Stimulated activated CD4-positive, alpha-beta T cell treated with anti-CD3 and anti-CD28 coated beads, Interleukin-2, amount 100 ng/mL, for 24 hours (primary cell): Measurements from ENCODE around the gene CSF2RB.

ENCODE experiments used
- DNase-seq, 2 donors: peaks; one replicate each; pipeline ENCODE4 v3.0.0-alpha.2; 2020

CSF2RB gene

GRCh38 chr22:36938886-36939285 is 25.5 kb downstream of the CSF2RB start:
- DNase-seq: no peak

DNA sequence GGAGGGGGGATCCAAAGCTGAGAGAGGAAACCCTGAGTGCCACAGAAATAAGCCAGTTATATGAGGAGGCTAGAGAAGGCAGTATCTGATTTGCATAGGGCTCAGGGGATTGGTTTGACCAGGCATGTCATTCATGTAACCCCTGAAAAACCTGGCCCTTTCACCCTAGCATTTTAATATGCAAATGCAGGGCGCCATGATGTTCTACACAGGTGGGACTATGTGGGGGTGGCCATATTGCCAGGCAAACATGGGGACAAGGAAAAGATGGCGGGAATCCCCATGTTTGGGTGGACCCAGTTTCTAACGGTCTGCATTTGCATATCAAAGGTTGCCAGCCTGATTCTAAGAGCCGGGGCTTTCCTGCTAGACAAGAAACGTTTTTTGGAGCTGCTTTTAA is 27.2 kb downstream of the CSF2RB start:
- no peak for DNase-seq

DNA sequence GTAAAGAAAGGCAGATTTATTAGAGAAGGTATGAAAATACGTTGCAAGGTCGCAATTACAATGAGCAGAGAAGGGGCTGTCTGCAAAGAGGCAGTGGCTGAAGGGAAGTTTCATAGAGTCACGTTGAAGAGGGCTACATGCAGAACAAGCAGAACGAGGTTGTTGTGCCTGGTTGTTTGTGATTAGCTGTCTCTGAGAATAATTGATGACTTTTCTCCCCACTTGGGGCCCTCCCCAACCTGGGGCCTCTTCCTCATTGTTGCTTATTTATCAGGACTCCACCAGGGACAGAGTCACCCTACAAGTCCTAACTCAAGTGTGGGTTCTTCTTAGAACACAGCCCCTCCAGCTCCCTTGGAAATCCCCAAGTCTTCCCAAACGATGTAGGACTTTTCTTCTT is 29.1 kb downstream of the CSF2RB start:
- DNase-seq: no peak

DNA sequence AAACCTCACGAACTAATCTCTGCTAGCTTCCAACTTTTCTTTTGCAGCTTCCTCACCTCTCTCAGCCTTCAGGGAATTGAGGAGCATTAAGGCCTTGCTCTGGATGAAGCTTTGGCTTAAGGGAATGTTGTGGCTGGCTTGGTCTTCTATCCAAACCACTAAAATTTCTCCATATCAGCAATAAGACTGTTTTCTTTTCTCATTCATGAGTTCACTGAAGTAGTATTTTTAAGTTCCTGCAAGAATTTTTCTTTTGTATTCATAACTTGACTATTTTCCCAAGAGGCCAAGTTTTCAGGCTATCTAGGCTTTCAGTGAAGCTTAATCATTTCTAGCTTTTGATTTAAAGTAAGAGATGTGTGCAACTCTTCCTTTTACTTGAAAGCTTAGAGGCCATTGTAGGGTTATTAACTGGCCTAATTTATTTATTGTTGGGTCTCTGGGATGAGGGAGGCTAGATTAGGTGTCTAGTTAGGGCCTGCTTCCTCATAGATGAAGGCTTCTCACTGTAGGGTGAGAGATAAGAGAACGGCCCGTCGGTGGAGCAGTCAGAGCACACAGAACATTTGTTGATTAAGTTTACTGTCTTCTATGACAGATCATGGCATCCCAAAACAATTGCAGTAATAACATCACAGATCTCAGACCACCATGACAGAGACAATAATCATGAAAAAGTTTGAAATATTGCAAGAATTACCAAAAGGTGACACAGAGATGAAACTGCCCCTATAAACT is 33.2 kb downstream of the CSF2RB start:
- no peak for DNase-seq

DNA sequence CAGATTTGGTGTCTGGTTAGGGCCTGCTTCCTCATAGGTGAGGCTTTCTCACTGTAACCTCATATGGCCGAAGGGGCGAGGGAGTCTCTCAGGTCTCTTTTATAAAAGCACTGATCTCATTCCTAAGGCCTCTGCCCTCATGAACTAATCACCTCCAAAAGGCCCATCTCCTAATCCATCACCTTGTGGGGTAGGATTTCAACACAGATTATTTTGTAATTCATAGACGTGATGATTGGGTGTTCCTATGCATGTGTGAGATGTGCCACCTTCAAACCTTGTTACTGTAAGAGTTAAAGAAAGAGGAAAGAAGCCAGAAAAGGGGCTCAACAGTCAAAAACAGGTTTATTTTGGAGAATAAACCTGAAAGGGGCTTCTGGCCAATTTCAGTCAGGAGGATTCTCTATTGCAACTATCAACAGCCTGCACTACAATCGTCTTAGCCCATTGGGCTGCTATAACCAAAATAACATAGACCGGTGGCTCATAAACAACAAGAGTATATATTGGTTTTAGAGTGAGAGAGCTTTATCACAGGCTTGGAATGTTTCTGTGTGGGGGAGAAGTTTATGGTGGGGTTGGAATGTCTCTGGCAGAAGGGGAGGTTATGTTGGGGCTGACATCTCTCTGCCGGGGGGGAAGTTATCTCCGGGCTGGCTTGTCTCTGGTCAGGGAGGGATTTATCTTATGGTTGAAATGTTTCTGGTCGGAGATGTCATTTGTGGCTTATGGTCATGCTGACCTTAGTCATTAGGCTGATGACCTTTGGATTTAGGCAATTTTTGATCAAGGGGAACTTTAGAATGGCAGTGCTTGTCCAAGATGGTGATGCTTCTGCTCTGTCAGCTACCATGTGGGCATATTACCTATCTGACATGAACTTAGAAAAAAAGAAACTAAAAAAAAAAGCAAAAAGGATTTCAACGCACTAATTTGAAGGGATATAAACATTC is 35.1 kb downstream of the CSF2RB start:
- no peak for DNase-seq

GRCh38 chr22:36950797-36951590 is 37.6 kb downstream of the CSF2RB start:
- DNase-seq: no peak

GRCh38 chr22:36951746-36952145 is 38.3 kb downstream of the CSF2RB start:
- DNase-seq: no peak

GRCh38 chr22:36953239-36954080 is 40.0 kb downstream of the CSF2RB start:
- no peak for DNase-seq

DNA sequence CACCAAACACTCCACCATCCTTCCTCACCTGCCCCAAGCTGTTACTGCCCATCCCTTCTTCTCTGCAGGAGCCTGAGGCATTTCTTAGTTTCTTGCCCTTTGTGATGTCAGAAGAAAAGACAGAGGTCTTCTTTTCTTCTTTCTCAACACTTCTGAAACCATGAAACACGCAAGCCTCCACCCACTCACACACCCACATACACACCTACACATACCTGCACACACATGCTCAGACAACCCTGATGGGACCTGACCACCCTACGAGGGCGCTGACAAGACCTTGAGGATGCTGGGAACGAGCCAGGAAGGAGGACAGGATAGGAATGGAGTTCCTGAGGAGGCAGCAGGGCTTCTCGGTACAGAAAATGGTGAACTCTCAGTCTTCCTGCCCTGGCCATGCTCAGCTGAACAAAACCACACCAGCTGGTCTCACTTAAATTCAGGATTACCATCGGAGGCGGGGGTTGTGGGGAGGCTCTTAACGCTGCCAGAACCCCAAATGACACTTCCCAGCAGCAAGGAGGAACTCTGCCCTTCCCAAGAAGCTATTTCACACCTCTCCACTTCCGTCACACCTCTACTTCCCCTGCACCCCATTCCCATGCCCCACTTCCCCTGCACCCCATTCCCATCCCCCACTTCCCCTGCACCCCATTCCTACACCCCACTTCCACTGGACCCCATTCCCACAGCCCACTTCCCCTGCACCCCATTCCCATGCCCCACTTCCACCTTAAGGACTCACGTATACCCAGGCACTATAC is 41.0 kb downstream of the CSF2RB start:
- no peak for DNase-seq

- DNase-seq: no peak
These were observed 42.3 kb downstream of the CSF2RB start for GRCh38 chr22:36955691-36956090.

DNA sequence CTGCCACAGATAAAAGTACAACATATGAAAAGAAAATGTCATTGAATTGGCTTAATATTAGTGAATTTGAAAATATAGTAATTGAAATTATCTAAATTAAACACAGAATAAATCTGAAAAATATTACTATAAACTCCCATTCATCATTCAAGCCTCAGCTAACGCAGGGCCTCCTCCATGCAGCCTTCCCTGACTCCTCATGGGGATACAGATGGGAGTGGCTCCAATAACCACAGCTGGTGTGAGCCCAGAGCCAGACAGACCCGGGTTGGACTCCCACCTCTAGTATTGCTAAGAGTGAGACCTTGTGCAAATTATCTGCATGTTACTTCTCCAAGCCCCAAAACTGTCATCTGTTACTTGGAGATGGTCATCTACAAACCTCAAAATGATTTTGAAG is 44.9 kb downstream of the CSF2RB start:
- DNase-seq: no peak

- no peak for DNase-seq
These were observed 48.2 kb downstream of the CSF2RB start for GRCh38 chr22:36961626-36962025.

GRCh38 chr22:36963302-36963701 is 49.9 kb downstream of the CSF2RB start:
- no peak for DNase-seq

DNA sequence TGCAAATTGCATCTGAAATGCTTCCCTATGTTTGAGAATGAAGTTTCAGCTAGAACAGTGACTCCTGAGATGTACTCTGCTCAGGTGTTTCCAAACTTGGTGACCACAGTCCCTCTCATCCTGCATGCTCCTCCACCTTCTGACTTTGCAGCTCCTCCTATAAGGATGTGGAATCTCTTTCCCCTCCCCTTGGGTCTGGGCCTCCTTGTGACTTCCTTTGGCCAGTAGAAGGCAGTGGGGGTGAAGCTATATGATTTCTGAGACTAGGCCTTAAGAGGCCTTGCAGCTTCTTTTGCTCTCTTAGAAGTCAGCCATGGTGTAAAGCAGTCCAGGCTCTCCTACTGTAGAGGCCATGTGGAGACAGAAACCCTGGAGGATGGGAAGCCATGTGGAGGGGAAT is 50.7 kb downstream of the CSF2RB start:
- DNase-seq: no peak

DNA sequence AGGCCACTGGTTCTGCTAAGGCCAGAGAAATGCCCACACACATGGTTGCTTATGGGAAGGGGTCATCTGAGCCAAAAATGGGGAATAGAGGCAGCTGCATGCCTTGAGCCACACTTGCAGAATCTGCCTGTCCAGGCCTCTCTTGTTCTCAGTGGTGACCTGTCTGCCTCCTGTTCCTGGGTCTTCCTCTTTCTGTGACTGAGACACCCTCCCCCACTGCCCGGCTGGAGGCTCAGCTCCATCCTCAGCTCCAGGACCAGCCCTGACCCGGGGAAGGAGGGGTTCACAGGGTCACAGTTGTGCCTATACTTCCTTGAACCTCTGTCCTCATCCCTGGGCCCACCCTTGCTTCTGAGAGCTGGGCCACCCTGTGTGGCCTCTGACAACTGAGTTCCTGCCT is 52.3 kb downstream of the CSF2RB start:
- DNase-seq: no peak

DNA sequence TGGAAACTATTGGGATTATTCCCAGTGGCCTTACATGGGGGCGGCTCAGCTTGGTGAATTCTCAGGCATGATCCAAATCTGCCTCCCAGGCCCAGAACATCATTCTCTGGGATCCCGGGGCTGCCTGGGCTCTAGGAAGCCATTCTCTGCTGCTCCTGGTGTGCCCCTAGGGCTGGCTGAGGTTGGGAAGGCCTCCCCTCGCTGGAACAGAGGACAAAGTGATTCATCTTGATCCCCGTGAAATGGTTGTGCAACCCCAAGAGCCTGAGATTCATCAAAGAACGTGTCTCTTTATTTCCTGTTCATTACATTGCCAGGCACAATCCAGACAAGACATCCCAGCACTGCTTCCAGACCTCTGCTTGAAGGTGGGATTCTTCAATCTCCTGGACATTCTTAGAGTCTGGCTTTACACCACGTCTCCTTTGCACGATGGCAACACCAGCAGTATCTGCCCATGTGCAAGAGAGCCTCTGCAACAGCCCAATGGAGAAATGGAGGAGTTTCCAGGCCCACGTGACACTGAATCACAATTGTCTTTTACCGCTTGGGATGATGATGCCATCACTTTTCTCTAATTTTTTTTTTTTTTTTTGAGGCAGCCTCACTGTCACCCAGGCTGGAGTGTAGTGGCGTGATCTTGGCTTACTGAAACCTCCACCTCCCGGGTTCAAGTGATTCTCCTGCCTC is 53.6 kb downstream of the CSF2RB start:
- no peak for DNase-seq

DNA sequence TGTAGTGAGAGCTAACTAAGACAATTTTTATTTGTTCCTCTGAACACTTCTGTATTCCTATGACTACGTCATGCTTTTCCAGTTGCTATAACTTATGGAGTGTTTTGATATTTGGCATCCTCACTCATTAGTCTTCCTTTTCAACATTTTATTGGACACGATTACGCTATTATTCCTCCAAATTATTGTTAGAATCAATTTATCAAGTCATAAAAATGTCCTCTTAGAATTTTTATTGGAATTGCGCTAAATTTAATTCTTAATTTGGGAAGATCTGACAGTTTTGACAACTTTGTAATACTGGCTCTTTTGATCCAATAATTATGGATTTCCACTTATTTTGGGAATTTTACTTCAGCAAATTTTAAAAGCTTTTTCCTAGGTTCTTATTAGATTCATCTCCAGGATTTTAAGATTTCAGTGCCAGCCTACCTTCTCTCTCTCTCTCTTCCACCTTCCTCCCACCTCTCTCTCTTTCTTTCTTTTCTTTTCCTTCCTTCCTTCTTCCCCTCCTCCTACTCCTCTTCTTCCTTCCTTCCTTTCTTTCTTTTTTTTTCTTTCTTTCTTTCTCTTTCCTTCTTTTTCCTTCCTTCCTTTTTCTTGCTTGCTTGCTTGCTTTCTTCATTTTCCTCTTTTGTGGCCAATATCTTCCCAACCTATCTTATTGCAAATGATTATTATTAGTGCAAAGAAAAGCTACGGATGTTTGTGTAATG is 55.0 kb downstream of the CSF2RB start:
- no peak for DNase-seq

DNA sequence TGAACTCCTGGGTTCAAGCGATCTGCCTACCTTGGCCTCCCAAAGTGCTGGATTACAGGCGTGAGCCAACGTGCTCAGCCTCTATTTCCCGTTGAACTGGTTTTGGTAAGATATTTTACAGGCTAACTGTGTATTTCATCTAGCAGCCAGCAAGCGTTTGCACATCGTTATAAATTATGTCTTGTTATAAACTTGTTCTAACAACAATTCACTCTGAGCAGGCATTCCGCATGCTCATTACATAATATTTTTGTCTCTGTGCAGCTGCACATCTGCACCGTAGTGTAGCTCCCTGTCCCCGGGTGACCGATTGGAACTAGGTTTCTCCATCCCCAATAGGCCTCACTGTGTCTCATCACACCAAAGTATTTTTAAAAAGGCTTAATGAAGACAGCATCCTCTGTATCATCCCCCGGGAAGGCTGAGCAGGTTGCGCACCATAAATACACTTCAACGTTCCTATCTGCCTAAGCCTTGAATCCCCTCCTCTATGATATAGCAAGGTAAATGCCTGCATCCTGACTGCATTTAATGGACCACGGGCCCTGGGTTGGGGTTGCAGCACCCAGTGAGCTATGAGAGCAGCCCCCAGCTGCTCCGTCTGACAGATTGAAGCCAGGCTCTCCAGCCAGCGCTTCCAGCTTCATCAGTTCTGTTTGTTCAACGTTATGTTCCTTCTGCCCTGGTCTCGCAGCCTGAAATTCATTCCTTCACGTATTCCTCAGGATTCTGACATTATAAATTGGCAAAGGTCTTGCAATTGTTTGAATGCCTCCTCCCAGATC is 58.1 kb downstream of the CSF2RB start:
- DNase-seq: no peak

DNA sequence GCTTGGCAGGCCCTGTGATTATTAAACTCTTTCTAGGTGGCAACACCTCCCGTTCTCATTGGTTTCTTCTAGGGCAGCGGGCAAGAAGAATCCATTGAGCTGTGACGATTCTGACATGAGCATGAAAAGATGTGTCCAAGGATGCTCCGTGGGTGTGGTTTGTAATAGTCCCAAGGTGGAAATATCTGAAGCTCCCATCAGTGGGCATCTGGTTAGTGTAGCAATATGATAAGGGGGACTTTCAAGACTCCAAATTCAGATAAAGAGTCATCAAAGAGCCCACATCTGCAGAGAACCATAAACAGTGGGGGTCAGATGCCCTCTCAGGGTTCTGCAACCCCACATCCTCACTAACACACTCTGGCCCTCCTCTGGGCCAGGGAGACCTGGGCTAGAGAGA is 63.2 kb downstream of the CSF2RB start:
- DNase-seq: no peak
